PC-3 (cell line): ENCODE data around the gene PLCL2.

Experiments
- EZH2phosphoT487 ChIP-seq: fragments of 300-600 bp; sonication (generic); IDR thresholded peaks from 2 replicates; pipeline ENCODE4 v1.6.1; 2018; ENCODE audit warnings: mild to moderate bottlenecking, antibody characterized with exemption, low read length, borderline replicate concordance
- TF ChIP-seq, protein P1 (sequence below): fragments of 300-600 bp; sonication (generic); conservative IDR thresholded peaks from 2 replicates; pipeline ENCODE4 v1.5.1; 2017; ENCODE audit warnings: antibody characterized with exemption, low read depth, mild to moderate bottlenecking, low read length

DNA sequence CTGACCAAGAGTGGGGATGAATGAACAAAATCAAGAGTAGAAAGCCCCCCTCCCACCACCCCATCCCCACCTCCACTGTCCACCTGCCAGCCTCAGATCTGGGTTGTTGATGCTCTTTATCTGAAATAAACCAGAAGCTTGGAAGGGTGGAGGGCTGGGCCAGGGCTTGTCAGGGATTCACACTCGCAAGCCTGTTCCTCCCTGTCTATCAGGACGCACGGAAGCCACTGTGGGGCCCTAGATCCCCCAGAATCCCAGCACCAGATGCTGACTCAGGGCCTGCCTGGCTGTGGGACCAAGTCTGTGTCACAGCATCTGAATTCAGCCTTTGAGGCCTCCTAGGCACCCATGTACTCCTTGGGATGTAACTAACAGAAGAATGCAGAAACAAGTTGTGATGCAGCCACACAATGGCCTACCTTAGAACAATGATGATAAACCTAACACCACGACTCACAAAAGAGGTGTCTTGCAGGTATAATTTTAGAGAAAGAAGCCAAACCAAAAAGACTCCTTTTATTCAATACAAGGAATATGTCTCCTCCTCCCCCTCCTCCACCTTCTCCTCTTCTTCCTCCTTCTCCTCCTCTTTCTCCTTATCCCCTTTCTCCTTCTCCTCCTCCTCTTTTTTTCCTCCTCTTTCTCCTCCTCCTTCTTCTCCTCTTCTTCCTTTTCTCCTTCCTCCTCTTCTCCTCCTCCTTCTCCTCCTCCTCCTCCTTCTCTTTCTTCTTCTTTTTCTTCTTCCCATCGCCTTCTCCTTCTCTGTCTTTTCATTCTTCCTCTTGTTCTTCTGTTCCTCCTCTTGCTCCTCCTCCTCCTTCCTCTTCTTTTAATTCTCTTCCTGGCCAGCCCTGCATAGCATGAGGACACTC, 234.7 kb downstream of the PLCL2 start:
- TF ChIP-seq, protein P1, sequence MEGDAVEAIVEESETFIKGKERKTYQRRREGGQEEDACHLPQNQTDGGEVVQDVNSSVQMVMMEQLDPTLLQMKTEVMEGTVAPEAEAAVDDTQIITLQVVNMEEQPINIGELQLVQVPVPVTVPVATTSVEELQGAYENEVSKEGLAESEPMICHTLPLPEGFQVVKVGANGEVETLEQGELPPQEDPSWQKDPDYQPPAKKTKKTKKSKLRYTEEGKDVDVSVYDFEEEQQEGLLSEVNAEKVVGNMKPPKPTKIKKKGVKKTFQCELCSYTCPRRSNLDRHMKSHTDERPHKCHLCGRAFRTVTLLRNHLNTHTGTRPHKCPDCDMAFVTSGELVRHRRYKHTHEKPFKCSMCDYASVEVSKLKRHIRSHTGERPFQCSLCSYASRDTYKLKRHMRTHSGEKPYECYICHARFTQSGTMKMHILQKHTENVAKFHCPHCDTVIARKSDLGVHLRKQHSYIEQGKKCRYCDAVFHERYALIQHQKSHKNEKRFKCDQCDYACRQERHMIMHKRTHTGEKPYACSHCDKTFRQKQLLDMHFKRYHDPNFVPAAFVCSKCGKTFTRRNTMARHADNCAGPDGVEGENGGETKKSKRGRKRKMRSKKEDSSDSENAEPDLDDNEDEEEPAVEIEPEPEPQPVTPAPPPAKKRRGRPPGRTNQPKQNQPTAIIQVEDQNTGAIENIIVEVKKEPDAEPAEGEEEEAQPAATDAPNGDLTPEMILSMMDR = no peak
- TF ChIP-seq EZH2phosphoT487 = no peak
